AG04450 (cell line): Measurements from ENCODE around the gene DENND5B. TPM values are rescaled to one million over a fixed set of nuclear protein-coding genes. Genes with fewer than 3 reads are reported as not detected.
A peak's percentile ranks its signal among the peaks of the same experiment; 100 is the strongest.

Experiments used
- CTCF ChIA-PET: fragments of 300-600, 350-600 bp; formaldehyde crosslinking; extraction: SDS; loops from one replicate; lab custom pipeline; 2022; ENCODE audit warnings: antibody characterized with exemption, inconsistent platforms; lab: Charles Lee
- POLR2A ChIA-PET: fragments of 350-600 bp; formaldehyde crosslinking; extraction: SDS; loops from one replicate; lab custom pipeline; 2021; ENCODE audit warnings: antibody characterized with exemption, inconsistent platforms; lab: Yijun Ruan, JAX
- DNase-seq: peaks from one replicate; pipeline ENCODE4 v3.0.0-alpha.2; 2011; ENCODE audit warnings: low read depth, low spot score
- H3K27ac ChIP-seq: one replicate; pipeline ENCODE4 v1.5.1; 2012; ENCODE audit warnings: low read depth, low read length, control low read depth
- H3K27me3 ChIP-seq: one replicate; pipeline ENCODE4 v1.6.0; 2012; ENCODE audit warnings: low read length; ENCODE audit not compliant: control insufficient read depth, insufficient read depth
- H3K4me3 ChIP-seq: 2 replicates; pipeline ENCODE4 v1.5.1; 2011; ENCODE audit warnings: mild to moderate bottlenecking, low read depth, low read length, control low read depth
- H3K9me3 ChIP-seq: 2 replicates; pipeline ENCODE4 v1.5.1; 2012; ENCODE audit warnings: low read length; ENCODE audit not compliant: control insufficient read depth, insufficient read depth
- CTCF ChIP-seq: IDR thresholded peaks from 2 replicates; pipeline ENCODE4 v1.5.1; 2011; ENCODE audit warnings: low read depth, low read length, control low read depth, inconsistent platforms
- polyA plus RNA-seq: library from polyadenylated mRNA; depleted of rRNA; stranded (reverse); fragments of >200 nt; gene quantifications from 2 replicates; pipeline ENCODE4 v1.2.3, GENCODE V29; 2011

The DENND5B gene
- polyA plus RNA-seq, 1 experiment = 17.3 TPM

DNA sequence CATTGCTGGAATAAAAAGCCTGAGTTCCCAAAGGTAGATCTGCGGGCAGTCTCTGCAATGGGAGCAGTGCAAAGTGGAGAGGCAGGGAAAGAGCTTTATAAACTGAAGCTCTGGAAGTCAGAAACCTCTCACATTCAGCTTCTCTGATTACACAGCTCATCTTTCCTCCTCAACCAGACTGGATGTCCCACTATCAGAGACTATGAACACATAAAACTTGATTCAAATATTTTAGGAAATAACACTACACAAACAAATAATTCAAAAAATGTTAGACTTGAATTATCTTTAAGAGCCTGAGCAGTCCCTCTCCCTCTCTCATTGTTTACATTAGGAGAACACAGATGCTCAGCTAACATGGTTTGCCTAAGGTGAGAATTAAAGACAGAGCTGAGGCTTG is 72.9 kb downstream of the DENND5B start:
- no peak overlapping the region; the same call in 1 of the 2 replicates for H3K4me3 ChIP-seq
- POLR2A ChIA-PET = interaction anchor here (0.7 to 1.8 kb wide), 8 partner anchors 8 to 192 kb away, joined by 3 to 12 read pairs (median 5); partner anchors contain the start of genes DENND5B and SINHCAF
- no peaks in the 10 kb centered on the region for H3K27me3 ChIP-seq

DNA sequence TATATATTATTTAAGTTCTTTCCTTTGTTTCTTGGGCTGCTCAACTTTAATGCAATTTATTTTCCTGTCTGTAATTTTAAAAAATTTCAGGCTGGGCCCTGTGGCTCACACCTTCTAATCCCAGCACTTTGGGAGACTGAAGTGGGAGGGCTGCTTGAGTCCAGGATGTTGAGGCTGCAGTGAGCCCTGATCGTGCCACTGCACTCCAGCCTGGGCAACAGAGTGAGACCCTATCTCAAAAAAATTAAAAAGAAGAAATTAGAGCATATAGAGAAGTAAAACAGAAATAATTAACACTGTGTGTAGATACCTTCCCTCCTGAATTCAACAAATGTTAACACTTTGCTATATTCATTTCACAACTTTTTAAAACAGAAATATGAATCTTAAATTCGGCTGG is 74.2 kb downstream of the DENND5B start:
- H3K27me3 ChIP-seq = no peaks in the 10 kb centered on the region
- no peak overlapping the region for H3K27ac ChIP-seq
- H3K4me3 ChIP-seq = no peak overlapping the region
- no peak for TF ChIP-seq CTCF
- no peak for DNase-seq
- POLR2A ChIA-PET = no interaction called here
- H3K9me3 ChIP-seq = no peaks in the 10 kb centered on the region
- CTCF ChIA-PET = interaction anchor here (0.6 to 2.6 kb wide), 3 partner anchors 114 to 120 kb away, joined by 3 to 12 read pairs (median 3); no protein-coding TSS in a partner anchor

More for the DNA sequence above, 72.9 kb downstream of the DENND5B start:
- Histone ChIP-seq H3K27ac (peak overlapping the region; percentile 97), H3K9me3 (no peaks in the 10 kb centered on the region)
- DNase-seq = no peak
- no peak for TF ChIP-seq CTCF
- CTCF ChIA-PET = interaction anchor here (0.6 to 1.9 kb wide), 5 partner anchors 14 to 246 kb away, joined by 3 to 17 read pairs (median 3); no protein-coding TSS in a partner anchor

DNA sequence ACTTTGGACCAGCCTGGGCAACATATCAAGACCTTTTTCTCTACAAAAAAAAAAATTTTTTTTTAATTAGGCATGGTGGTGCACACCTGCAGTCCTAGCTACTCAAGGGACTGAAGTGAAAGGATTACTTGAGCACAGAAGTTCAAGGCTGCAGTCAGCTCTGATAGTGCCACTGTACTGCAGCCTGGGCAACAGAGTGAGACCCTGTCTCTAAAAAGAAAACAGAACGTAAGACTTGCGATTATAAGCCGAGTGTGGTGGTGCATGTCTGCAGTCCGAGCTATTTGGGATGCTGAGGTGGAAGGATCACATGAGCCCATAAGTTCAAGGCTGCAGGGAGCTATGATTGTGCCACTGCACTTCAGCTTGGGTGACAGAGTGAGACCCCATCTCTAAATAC is 76.0 kb downstream of the DENND5B start:
- H3K4me3 ChIP-seq = no peak overlapping the region
- ChIA-PET CTCF (interaction anchor here (2.6 kb wide), 1 partner anchor 112 kb away, joined by 12 read pairs; no protein-coding TSS in a partner anchor), POLR2A (no interaction called here)
- no peaks in the 10 kb centered on the region for H3K27me3 ChIP-seq
- TF ChIP-seq CTCF = no peak
- DNase-seq = no peak
- no peak overlapping the region for H3K27ac ChIP-seq
- H3K9me3 ChIP-seq = no peaks in the 10 kb centered on the region

DNA sequence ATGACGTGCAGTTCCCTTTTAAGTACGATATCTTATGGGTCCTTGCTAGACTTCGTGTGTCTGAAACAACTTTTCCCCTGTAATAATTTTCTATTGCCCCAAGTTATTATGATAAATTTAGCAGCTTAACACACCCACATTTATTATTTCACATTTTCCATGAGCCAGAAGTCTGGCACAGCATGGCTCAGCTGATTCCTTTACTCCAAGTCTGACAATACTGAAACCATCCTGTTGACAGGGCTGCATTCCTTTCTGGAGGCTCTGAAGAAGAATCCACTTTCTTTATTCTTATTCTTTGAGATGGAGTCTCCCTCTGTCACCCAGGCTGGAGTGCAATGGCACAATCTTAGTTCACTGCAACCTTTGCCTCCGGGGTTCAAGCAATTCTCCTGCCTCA is 80.9 kb downstream of the DENND5B start:
- Histone ChIP-seq H3K27me3 (no peaks in the 10 kb centered on the region), H3K27ac (no peak overlapping the region), H3K4me3 (no peak overlapping the region), H3K9me3 (peaks cover 8% of the 10 kb centered on the region)
- DNase-seq = no peak
- ChIA-PET CTCF (no interaction called here), POLR2A (interaction anchor here (1.9 kb wide), 1 partner anchor 8 kb away, joined by 5 read pairs; no protein-coding TSS in a partner anchor)
- no peak for TF ChIP-seq CTCF

DNA sequence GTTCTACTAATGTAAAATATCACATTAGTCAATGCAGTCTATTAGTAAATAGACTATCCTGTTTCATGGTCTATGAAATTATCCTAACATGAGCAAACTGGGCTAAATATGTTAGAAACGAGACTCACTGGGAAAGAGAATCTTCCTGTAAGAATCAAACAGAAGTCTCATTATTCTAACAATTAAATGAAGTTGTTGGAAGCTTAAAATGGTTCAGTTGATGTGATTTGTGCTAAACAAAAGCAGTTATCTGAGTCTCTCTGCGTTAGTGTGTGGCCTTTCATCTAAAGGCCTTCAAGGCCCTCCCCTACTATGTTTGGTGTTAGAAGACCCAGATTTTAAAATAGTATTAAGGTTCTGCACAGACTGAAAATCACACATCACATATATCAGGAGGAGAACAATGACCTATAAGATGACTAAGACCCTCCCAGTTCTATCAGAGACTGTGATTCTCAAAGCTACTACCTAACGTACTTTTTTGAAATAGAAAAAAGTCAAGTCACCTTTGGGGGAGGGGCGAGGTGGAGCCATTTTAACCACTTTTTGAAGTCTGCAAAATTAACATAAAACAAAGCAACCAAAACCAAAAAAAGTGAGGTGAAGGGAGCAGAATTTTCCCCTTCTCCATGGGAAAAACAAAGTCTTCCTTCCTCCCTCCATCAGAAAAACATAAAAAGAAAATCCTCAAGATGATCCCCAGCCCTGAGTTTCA is 82.3 kb downstream of the DENND5B start:
- DNase-seq = no peak
- ChIA-PET POLR2A (interaction anchor here (0.8 to 1.9 kb wide), 3 partner anchors 10 to 13 kb away, joined by 3 to 5 read pairs (median 5); no protein-coding TSS in a partner anchor), CTCF (no interaction called here)
- H3K27ac ChIP-seq = no peak overlapping the region
- TF ChIP-seq CTCF = no peak
- no peaks in the 10 kb centered on the region for H3K27me3 ChIP-seq
- H3K4me3 ChIP-seq = no peak overlapping the region
- peaks cover 8% of the 10 kb centered on the region for H3K9me3 ChIP-seq
